Astrocyte (in vitro differentiated cells and primary cell): ENCODE results near the gene CASKIN2. TPM values are rescaled to one million over a fixed set of nuclear protein-coding genes. Genes with fewer than 3 reads are reported as not detected.

Experiments
- DNase-seq: peaks from one replicate; pipeline ENCODE4 v3.0.0-alpha.2; 2010; ENCODE audit warnings: low read depth
- FAIRE-seq: peaks from 2 replicates; lab custom pipeline; 2011; peaks lifted over from hg19 to GRCh38; lab: Jason Lieb, UNC
- H2AFZ ChIP-seq: 2 replicates; pipeline ENCODE4 v1.6.0; 2012; ENCODE audit warnings: low read depth, low read length, inconsistent platforms
- H3K27ac ChIP-seq: 2 replicates; pipeline ENCODE4 v1.5.1; 2011; ENCODE audit warnings: low read depth, low read length, inconsistent platforms
- H3K27me3 ChIP-seq: 2 replicates; pipeline ENCODE4 v1.6.0; 2011; ENCODE audit warnings: low read length, inconsistent platforms; ENCODE audit not compliant: insufficient read depth
- H3K36me3 ChIP-seq: 2 replicates; pipeline ENCODE4 v1.5.1; 2011; ENCODE audit warnings: low read length, inconsistent platforms; ENCODE audit not compliant: insufficient read depth
- H3K4me1 ChIP-seq: 2 replicates; pipeline ENCODE4 v1.5.1; 2011; ENCODE audit warnings: low read length, inconsistent platforms; ENCODE audit not compliant: insufficient read depth
- H3K4me2 ChIP-seq: 2 replicates; pipeline ENCODE4 v1.6.0; 2012; ENCODE audit warnings: low read length, inconsistent platforms
- H3K4me3 ChIP-seq: 2 replicates; pipeline ENCODE4 v1.5.1; 2011; ENCODE audit warnings: low read depth, mild to moderate bottlenecking, low read length, inconsistent platforms; ENCODE audit not compliant: insufficient read depth
- H3K79me2 ChIP-seq: 2 replicates; pipeline ENCODE4 v1.6.0; 2012; ENCODE audit warnings: mild to moderate bottlenecking, low read length, inconsistent platforms; ENCODE audit not compliant: insufficient read depth
- H3K9ac ChIP-seq: 2 replicates; pipeline ENCODE4 v1.6.0; 2012; ENCODE audit warnings: mild to moderate bottlenecking, low read length, inconsistent platforms
- H3K9me3 ChIP-seq: 2 replicates; pipeline ENCODE4 v1.5.1; 2012; ENCODE audit warnings: low read depth, mild to moderate bottlenecking, low read length, inconsistent platforms; ENCODE audit not compliant: insufficient read depth
- H4K20me1 ChIP-seq: 2 replicates; pipeline ENCODE4 v1.6.0; 2012; ENCODE audit warnings: low read length, inconsistent platforms; ENCODE audit not compliant: insufficient read depth
- H3K27ac Mint-ChIP-seq: one replicate; pipeline ENCODE4 v1.8.0; 2021; ENCODE audit warnings: mild to moderate bottlenecking, mixed read lengths; ENCODE audit not compliant: unreplicated experiment
- H3K27me3 Mint-ChIP-seq: one replicate; pipeline ENCODE4 v1.8.0; 2021; ENCODE audit warnings: low read depth, mixed read lengths; ENCODE audit not compliant: unreplicated experiment
- H3K36me3 Mint-ChIP-seq: one replicate; pipeline ENCODE4 v1.8.0; 2021; ENCODE audit warnings: low read depth, mixed read lengths; ENCODE audit not compliant: unreplicated experiment
- H3K4me1 Mint-ChIP-seq: one replicate; pipeline ENCODE4 v1.8.0; 2021; ENCODE audit warnings: low read depth, mixed read lengths; ENCODE audit not compliant: unreplicated experiment
- H3K4me3 Mint-ChIP-seq: one replicate; pipeline ENCODE4 v1.8.0; 2021; ENCODE audit warnings: mild to moderate bottlenecking, moderate library complexity, mixed read lengths; ENCODE audit not compliant: unreplicated experiment
- H3K9me3 Mint-ChIP-seq: one replicate; pipeline ENCODE4 v1.8.0; 2021; ENCODE audit warnings: mild to moderate bottlenecking, mixed read lengths; ENCODE audit not compliant: unreplicated experiment
- EZH2 ChIP-seq: IDR thresholded peaks from 2 replicates; pipeline ENCODE4 v1.6.1; 2012; ENCODE audit warnings: mild to moderate bottlenecking, low read length, inconsistent platforms; ENCODE audit not compliant: insufficient read depth
- total RNA-seq: library from RNA; stranded (reverse); gene quantifications from 2 replicates; pipeline ENCODE4 v1.2.1, GENCODE V29; 2021
- TF ChIP-seq, protein P1 (sequence below): IDR thresholded peaks from 2 replicates; pipeline ENCODE4 v1.5.1; 2011; ENCODE audit warnings: low read depth, mild to moderate bottlenecking, inconsistent platforms, low read length, moderate library complexity; ENCODE audit not compliant: insufficient read depth

The CASKIN2 gene
- total RNA-seq, 1 donor from 2014 or later = 22.8 TPM

DNA sequence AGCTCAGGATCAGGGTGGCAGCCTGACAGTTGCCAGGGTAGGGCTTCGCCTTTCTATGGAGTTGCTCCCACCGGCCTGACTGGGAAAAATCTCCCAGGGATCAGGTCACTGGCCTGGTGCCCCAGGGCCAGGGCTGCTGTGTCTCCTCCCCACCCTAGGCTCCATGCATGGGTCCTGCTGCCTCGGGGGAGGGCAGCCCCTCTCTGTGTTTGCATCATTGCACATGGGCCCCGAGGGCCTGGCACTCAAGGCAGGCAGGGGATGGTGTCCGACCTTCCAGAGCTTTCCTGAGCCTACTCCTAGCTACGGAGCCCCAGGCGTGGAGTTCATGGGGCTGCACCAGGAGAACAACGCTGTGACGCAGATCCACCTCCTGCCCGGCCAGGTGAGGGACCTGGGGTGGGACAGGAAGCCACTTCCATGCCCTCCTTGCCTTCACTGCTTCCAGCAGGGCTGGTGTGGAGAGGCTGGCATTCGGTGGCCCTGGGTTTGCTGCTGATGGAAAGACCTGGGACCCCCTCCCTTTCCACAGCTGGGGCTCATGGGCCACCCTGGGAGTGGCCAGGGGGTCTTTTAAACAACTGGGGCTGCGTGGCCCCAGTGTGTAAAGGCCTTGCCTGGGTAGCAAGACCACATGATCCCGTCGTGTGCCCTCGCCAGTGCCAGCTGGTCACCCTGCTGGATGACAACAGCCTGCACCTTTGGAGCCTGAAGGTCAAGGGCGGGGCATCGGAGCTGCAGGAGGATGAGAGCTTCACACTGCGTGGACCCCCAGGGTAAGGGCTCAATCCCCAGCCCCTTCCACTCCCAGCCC, 42.7 kb upstream of the CASKIN2 start:
- TF ChIP-seq, protein P1, sequence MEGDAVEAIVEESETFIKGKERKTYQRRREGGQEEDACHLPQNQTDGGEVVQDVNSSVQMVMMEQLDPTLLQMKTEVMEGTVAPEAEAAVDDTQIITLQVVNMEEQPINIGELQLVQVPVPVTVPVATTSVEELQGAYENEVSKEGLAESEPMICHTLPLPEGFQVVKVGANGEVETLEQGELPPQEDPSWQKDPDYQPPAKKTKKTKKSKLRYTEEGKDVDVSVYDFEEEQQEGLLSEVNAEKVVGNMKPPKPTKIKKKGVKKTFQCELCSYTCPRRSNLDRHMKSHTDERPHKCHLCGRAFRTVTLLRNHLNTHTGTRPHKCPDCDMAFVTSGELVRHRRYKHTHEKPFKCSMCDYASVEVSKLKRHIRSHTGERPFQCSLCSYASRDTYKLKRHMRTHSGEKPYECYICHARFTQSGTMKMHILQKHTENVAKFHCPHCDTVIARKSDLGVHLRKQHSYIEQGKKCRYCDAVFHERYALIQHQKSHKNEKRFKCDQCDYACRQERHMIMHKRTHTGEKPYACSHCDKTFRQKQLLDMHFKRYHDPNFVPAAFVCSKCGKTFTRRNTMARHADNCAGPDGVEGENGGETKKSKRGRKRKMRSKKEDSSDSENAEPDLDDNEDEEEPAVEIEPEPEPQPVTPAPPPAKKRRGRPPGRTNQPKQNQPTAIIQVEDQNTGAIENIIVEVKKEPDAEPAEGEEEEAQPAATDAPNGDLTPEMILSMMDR = no peak
- no peak for TF ChIP-seq EZH2
- H3K79me2 ChIP-seq = no peaks in the 10 kb centered on the region
- Mint-ChIP-seq H3K4me1 (peaks cover 6% of the 10 kb centered on the region), H3K4me3 (no peak overlapping the region), H3K9me3 (no peaks in the 10 kb centered on the region), H3K27ac (no peak overlapping the region), H3K27me3 (no peaks in the 10 kb centered on the region), H3K36me3 (no peaks in the 10 kb centered on the region)
- H3K27ac ChIP-seq = no peak overlapping the region
- H3K4me1 ChIP-seq = peaks cover 3% of the 10 kb centered on the region
- no peaks in the 10 kb centered on the region for H3K9me3 ChIP-seq
- H3K9ac ChIP-seq = no peak overlapping the region
- H3K4me3 ChIP-seq = no peak overlapping the region
- H3K4me2 ChIP-seq = no peak overlapping the region
- no peak overlapping the region for H2AFZ ChIP-seq
- no peaks in the 10 kb centered on the region for H3K27me3 ChIP-seq
- H3K36me3 ChIP-seq = no peaks in the 10 kb centered on the region
- DNase-seq (no peak), FAIRE-seq (no peak)
- no peaks in the 10 kb centered on the region for H4K20me1 ChIP-seq

DNA sequence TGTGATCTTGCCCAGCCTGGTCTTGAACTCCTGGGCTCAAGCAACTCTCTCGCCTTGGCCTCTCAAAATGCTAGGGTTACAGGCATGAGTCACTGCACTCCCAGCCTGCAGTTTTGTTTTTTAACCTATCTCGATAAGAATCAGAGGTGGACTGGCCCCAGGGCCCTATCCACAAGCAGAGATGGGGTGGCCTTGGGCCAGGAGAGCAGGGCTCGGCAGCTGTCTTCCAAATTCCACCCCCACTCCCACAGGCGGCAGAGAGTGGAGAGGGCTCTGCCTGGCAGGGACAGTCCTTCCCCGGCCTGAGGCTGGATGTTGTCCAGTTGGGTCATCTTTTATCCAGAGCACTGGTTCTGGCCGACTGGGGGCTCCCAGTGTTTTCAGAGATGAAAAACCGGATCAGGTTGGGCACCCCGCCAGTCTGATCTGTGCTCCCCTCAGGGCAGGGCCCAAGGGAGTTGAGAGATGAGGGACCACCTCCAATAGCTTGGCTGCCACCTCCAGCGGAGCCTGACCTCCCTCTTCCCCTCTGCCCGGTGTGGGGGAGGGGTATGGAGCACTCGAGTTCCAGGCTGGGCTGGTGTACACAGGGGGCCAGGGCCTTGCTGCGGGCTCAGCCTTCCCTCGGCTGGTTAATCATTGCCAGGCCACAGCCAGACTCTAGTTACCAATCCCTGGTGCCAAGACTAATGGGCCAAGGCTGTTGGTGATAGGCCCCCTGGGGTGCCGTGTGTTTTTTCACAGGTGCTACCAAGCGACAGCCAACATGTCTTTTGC, 41.9 kb upstream of the CASKIN2 start:
- Mint-ChIP-seq H3K9me3 (no peaks in the 10 kb centered on the region), H3K4me1 (peaks cover 12% of the 10 kb centered on the region), H3K36me3 (no peaks in the 10 kb centered on the region), H3K4me3 (no peak overlapping the region), H3K27ac (no peak overlapping the region), H3K27me3 (no peaks in the 10 kb centered on the region)
- H3K36me3 ChIP-seq = no peaks in the 10 kb centered on the region
- DNase-seq (peak; percentile 27), FAIRE-seq (no peak)
- no peaks in the 10 kb centered on the region for H3K79me2 ChIP-seq
- H3K9me3 ChIP-seq = no peaks in the 10 kb centered on the region
- H3K4me3 ChIP-seq = no peak overlapping the region
- H3K27ac ChIP-seq = no peak overlapping the region
- no peaks in the 10 kb centered on the region for H3K27me3 ChIP-seq
- H3K9ac ChIP-seq = no peak overlapping the region
- H2AFZ ChIP-seq = no peak overlapping the region
- no peaks in the 10 kb centered on the region for H4K20me1 ChIP-seq
- peaks cover 6% of the 10 kb centered on the region for H3K4me1 ChIP-seq
- TF ChIP-seq, protein P1 = no peak
- TF ChIP-seq EZH2 = no peak
- no peak overlapping the region for H3K4me2 ChIP-seq
